ENCODE results near the gene HIP1R. TPM values are rescaled to one million over a fixed set of nuclear protein-coding genes. Genes with fewer than 3 reads are reported as not detected.

The HIP1R gene
- total RNA-seq, 1 donor from 2014 or later = 33.7 TPM

GRCh38 chr12:122847516-122847836 is 12.2 kb downstream of the HIP1R start:
- no peak for DNase-seq

- DNase-seq = no peak
Observed at GRCh38 chr12:122847921-122848421, 12.7 kb downstream of the HIP1R start.

GRCh38 chr12:122848471-122849351 is 13.5 kb downstream of the HIP1R start:
- no peak for DNase-seq

GRCh38 chr12:122849352-122850047 is 14.2 kb downstream of the HIP1R start:
- DNase-seq = no peak

- DNase-seq = no peak
Observed at GRCh38 chr12:122850048-122850445, 14.8 kb downstream of the HIP1R start.

GRCh38 chr12:122850695-122851350 is 15.6 kb downstream of the HIP1R start:
- DNase-seq = no peak

- no peak for DNase-seq
Observed at GRCh38 chr12:122851820-122852219, 16.6 kb downstream of the HIP1R start.

GRCh38 chr12:122852336-122853275 is 17.3 kb downstream of the HIP1R start:
- no peak for DNase-seq

- no peak for DNase-seq
Observed at GRCh38 chr12:122853582-122854245, 18.5 kb downstream of the HIP1R start.

- no peak for DNase-seq
Observed at GRCh38 chr12:122854554-122854953, 19.3 kb downstream of the HIP1R start.

- no peak for DNase-seq
Observed at GRCh38 chr12:122855071-122855829, 20.0 kb downstream of the HIP1R start.

- DNase-seq = no peak
Observed at GRCh38 chr12:122855928-122856831, 20.9 kb downstream of the HIP1R start.

GRCh38 chr12:122856999-122857671 is 21.9 kb downstream of the HIP1R start:
- DNase-seq = no peak

- DNase-seq = no peak
Observed at GRCh38 chr12:122858171-122858570, 22.9 kb downstream of the HIP1R start.

- DNase-seq = no peak
Observed at GRCh38 chr12:122858591-122859302, 23.5 kb downstream of the HIP1R start.

GRCh38 chr12:122859303-122860039 is 24.2 kb downstream of the HIP1R start:
- DNase-seq = no peak
